ENCODE data around the gene SLC6A18. TPM values are rescaled to one million over a fixed set of nuclear protein-coding genes. Genes with fewer than 3 reads are reported as not detected.

The SLC6A18 gene
- total RNA-seq, 1 donor from 2014 or later = not detected

DNA sequence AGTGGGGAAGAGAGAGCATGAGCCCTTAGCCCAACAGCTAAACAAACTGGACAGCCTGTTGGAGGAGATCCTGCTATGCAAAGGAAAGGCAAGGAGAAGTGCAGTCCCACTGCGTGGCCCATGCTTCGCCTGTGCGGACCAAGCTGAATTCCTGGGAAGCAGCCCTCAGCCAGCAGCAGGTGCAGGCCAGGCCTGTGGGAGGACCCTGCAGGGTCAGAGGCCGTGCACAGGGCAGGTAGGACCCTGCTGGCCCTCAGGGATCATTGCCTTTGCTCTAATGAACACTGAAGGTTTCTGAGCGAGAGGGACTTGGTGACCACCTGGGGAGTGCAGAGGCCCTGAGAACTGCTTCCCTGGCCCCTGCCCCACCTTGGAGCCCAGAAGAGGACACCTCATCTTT lies 29.7 kb upstream of the SLC6A18 start:
- TF ChIP-seq, protein P1, sequence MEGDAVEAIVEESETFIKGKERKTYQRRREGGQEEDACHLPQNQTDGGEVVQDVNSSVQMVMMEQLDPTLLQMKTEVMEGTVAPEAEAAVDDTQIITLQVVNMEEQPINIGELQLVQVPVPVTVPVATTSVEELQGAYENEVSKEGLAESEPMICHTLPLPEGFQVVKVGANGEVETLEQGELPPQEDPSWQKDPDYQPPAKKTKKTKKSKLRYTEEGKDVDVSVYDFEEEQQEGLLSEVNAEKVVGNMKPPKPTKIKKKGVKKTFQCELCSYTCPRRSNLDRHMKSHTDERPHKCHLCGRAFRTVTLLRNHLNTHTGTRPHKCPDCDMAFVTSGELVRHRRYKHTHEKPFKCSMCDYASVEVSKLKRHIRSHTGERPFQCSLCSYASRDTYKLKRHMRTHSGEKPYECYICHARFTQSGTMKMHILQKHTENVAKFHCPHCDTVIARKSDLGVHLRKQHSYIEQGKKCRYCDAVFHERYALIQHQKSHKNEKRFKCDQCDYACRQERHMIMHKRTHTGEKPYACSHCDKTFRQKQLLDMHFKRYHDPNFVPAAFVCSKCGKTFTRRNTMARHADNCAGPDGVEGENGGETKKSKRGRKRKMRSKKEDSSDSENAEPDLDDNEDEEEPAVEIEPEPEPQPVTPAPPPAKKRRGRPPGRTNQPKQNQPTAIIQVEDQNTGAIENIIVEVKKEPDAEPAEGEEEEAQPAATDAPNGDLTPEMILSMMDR (IDR thresholded peaks at IDR 0.05) = no peak
- no peak for DNase-seq (ENCODE audit: low spot score in 2 of 2)
- H3K27me3 ChIP-seq = no peaks in the 10 kb centered on the region

DNA sequence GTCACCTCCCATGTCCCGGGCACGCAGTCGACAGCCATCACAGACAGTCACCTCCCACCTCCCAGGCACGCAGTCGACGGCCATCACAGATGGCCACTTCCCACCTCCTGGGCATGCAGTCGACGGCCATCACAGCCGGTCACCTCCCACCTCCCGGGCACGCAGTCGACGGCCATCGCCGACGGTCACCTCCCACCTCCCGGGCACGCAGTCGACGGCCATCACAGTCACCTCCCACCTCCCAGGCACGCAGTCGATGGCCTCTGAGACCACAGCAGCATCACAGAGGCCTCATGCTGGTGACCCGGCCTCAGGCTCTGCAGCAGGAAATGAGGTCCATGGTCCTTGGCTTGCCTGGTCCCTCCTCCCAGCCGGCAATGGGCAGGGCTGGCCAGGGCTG lies 29.3 kb upstream of the SLC6A18 start:
- no peaks in the 10 kb centered on the region for H3K36me3 ChIP-seq
- H3K4me3 ChIP-seq = no peak overlapping the region
- no peak overlapping the region for H3K27ac ChIP-seq
- no peaks in the 10 kb centered on the region for H3K9me3 ChIP-seq
- intact Hi-C loops (cut with DNase I) = no loop called here
- H3K4me1 ChIP-seq = no peaks in the 10 kb centered on the region
- TF ChIP-seq, protein P1 (IDR thresholded peaks at IDR 0.05) = no peak
- H3K27me3 ChIP-seq = no peaks in the 10 kb centered on the region
- DNase-seq (ENCODE audit: low spot score in 2 of 2) = no peak

More for the DNA sequence above, 29.7 kb upstream of the SLC6A18 start:
- H3K4me3 ChIP-seq = no peak overlapping the region
- H3K27ac ChIP-seq = no peak overlapping the region
- no peaks in the 10 kb centered on the region for H3K9me3 ChIP-seq
- intact Hi-C loops (cut with DNase I) = no loop called here
- no peaks in the 10 kb centered on the region for H3K4me1 ChIP-seq
- H3K36me3 ChIP-seq = no peaks in the 10 kb centered on the region

DNA sequence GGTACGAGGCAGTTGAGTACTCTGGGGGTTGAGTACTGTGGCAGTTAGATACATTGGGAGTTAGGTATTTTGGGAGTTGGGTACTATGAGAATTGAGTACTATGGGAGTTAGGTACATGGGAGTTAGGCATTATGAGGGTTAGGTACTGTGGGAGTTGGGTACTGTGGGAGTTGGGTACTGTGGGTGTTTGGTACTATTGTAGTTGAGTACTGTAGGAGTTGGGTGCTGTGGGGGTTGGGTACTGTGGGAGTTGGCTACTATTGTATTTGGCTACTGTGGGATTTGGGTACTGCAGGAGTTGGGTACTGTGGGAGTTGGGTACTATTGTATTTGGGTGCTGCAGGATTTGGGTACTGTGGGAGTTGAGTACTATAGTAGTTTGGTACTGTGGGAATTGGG lies 28.6 kb upstream of the SLC6A18 start:
- no peaks in the 10 kb centered on the region for H3K36me3 ChIP-seq
- no peak for DNase-seq (ENCODE audit: low spot score in 2 of 2)
- TF ChIP-seq, protein P1 (IDR thresholded peaks at IDR 0.05) = no peak
- no peaks in the 10 kb centered on the region for H3K9me3 ChIP-seq
- no peak overlapping the region for H3K4me3 ChIP-seq
- no peaks in the 10 kb centered on the region for H3K27me3 ChIP-seq
- H3K27ac ChIP-seq = no peak overlapping the region
- no peaks in the 10 kb centered on the region for H3K4me1 ChIP-seq
- intact Hi-C loops (cut with DNase I) = no loop called here

DNA sequence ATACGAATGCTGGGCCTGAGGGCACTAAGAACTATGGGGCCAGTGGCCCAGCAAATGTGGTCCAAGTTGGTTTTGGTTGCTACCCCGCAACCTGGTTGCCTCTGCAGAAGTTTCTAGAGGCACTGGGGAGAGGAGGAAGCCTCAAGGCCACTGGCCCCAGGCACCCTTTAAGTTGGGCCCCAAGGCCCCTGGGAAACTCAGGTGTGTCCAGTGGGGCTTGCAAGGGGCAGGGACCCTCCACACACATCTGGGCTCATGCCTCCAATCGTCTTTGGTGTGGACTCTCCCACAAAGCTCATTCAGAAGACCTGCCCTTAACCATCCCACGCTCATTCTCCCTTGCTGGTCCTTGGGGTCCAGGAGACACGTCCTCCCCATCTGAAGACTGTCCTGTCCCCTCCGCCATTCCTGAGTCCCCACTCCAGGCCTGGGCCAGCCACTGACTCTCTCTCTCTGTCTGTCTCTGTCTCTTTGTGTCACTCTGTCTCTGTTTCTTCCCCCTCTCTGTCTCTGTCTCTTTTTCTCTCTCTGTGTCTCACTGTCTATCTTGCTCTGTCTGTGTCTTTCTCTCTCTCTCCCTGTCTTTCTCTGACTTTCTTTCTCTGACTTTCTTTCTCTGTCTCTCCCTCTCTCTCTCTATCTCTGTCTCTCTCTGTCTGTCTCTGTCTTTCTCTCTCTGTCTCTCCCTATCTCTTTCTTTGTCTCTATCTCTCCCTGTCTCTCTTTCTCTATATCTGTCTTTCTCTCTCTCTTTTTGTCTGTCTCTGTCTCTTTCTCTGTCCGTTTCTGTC lies 27.1 kb upstream of the SLC6A18 start:
- TF ChIP-seq, protein P1 (IDR thresholded peaks at IDR 0.05) = no peak
- intact Hi-C loops (cut with DNase I) = no loop called here
- no peaks in the 10 kb centered on the region for H3K27me3 ChIP-seq

DNA sequence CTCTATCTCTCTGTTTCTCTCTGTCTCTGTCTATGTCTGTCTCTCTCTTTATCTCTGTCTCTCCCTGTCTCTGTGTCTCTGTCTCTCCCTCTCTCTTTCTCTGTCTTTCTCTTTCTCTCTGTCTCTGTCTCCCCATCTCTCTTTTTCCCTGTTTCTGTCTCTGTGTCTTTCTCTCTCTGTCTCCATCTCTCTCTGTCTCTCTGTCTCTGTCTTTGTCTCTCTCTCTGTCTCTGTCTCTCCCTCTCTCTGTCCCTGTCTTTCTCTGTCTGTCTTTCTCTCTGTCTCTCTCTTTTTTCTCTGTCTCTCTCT lies 25.9 kb upstream of the SLC6A18 start:
- Histone ChIP-seq H3K4me3 (no peak overlapping the region), H3K27me3 (no peaks in the 10 kb centered on the region), H3K36me3 (no peaks in the 10 kb centered on the region), H3K4me1 (no peaks in the 10 kb centered on the region), H3K9me3 (no peaks in the 10 kb centered on the region), H3K27ac (no peak overlapping the region)
- intact Hi-C loops (cut with DNase I) = no loop called here
- TF ChIP-seq, protein P1 (IDR thresholded peaks at IDR 0.05) = no peak
- no peak for DNase-seq (ENCODE audit: low spot score in 2 of 2)

More for the DNA sequence above, 27.1 kb upstream of the SLC6A18 start:
- H3K27ac ChIP-seq = no peak overlapping the region
- H3K4me3 ChIP-seq = no peak overlapping the region
- no peaks in the 10 kb centered on the region for H3K4me1 ChIP-seq
- H3K36me3 ChIP-seq = no peaks in the 10 kb centered on the region
- H3K9me3 ChIP-seq = no peaks in the 10 kb centered on the region
- no peak for DNase-seq (ENCODE audit: low spot score in 2 of 2)
